Omental fat pad (tissue), 4 donors: ENCODE results near the gene MYOM1. TPM values are rescaled to one million over a fixed set of nuclear protein-coding genes. Genes with fewer than 3 reads are reported as not detected.

Experiments
- ATAC-seq: fragments of 150-250 bp; one replicate; pipeline ENCODE4 v1.9.1; 2016; ENCODE audit warnings: mild to moderate bottlenecking, moderate library complexity; ENCODE audit not compliant: low FRiP score
- DNase-seq: peaks from one replicate; pipeline ENCODE4 v3.0.0-alpha.2; 2019; ENCODE audit warnings: low spot score
- total RNA-seq, 4 donors: library from RNA; depleted of rRNA; stranded (reverse); fragments of >200 nt; gene quantifications; one replicate each; pipeline ENCODE4 v1.1.0, GENCODE V29; 2016
- TF ChIP-seq, protein P1 (sequence below), 3 donors: fragments of 450-650 bp; IDR thresholded peaks; one replicate each; pipeline ENCODE4 v1.5.1; 2016 to 2017; ENCODE audit warnings: antibody characterized with exemption in 3 of 3, mild to moderate bottlenecking in 3 of 3, moderate library complexity in 2 of 3

MYOM1 gene
- total RNA-seq, 4 donors from 2014 or later, result 2.6 to 8.5 (median 2.9) TPM

GRCh38 chr18:3119401-3120341 lies 100.1 kb downstream of the MYOM1 start:
- TF ChIP-seq, protein P1, sequence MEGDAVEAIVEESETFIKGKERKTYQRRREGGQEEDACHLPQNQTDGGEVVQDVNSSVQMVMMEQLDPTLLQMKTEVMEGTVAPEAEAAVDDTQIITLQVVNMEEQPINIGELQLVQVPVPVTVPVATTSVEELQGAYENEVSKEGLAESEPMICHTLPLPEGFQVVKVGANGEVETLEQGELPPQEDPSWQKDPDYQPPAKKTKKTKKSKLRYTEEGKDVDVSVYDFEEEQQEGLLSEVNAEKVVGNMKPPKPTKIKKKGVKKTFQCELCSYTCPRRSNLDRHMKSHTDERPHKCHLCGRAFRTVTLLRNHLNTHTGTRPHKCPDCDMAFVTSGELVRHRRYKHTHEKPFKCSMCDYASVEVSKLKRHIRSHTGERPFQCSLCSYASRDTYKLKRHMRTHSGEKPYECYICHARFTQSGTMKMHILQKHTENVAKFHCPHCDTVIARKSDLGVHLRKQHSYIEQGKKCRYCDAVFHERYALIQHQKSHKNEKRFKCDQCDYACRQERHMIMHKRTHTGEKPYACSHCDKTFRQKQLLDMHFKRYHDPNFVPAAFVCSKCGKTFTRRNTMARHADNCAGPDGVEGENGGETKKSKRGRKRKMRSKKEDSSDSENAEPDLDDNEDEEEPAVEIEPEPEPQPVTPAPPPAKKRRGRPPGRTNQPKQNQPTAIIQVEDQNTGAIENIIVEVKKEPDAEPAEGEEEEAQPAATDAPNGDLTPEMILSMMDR (IDR thresholded peaks at IDR 0.05), result no peak
- ATAC-seq (no peak), DNase-seq (no peak)

DNA sequence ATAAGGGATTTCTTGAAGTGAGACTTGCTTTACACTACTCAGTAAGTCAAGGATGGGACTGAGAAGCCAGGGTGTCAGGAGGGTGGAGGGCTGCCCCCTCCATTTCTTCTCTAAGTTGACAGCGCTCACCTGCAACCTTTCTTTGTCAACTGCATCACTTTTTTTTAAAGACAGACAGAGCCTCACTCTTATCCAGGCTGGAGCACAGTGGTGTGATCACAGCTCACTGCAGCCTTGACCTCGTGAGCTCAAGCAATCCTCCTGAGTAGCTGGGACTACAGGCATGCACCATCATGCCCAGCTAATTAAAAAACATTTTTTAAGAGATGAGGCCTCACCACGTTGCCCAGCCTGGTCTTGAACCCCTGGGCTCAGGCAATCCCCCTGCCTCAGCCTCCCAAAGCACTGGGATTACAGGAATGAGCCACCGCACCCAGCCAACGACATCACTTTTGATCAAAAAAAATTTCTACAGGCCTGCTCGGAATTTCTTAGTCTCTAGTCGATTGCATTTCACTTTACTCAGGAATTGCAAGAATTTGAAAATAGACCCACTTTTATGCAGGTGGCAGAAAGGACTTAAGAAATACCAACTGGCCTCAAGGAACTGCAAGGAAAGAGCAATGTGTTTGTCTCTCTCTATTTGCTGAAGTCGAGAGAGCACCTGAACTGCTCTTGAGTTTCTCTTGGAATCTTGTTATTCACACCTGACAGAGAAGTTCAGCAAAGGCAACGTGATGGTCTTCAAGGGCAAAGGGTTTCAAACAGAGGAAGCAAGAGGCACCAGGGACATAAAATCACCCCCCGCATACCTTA lies 101.4 kb downstream of the MYOM1 start:
- ATAC-seq (no peak), DNase-seq (no peak)
- TF ChIP-seq, protein P1 (IDR thresholded peaks at IDR 0.05), result no peak

DNA sequence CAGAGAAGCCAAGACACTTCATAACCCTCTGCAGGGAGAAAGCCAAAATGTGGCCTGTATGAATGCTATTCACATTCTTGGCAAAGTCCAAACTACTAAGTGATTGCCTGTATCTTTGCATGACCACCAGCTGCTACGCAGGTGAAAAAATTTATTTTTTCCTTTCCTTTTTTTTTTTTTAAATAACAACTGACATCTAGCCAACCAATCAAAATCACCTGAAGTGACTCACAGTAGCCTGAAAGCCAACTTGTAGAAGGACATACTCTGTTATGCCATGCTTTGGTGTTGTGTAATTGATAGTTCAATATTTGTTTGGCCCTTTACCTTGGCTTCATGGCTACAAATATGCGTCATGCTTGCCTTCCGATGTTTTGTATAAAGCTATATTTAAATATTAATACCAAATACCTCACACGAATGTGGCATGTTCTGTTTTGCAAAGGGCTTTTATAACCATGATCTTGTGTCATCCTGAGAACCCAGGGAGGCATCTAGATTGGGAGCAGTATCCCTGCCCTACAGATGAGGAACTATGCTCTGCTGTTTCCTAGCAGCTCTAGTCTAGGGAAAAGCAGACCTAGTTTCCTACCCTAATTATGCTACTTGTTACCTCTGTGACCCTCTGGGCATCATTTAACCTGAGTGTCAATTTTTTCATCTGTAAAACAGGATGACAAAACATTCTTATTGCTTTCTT lies 102.1 kb downstream of the MYOM1 start:
- TF ChIP-seq, protein P1 (IDR thresholded peaks at IDR 0.05), result no peak
- DNase-seq, result no peak
- no peak for ATAC-seq

DNA sequence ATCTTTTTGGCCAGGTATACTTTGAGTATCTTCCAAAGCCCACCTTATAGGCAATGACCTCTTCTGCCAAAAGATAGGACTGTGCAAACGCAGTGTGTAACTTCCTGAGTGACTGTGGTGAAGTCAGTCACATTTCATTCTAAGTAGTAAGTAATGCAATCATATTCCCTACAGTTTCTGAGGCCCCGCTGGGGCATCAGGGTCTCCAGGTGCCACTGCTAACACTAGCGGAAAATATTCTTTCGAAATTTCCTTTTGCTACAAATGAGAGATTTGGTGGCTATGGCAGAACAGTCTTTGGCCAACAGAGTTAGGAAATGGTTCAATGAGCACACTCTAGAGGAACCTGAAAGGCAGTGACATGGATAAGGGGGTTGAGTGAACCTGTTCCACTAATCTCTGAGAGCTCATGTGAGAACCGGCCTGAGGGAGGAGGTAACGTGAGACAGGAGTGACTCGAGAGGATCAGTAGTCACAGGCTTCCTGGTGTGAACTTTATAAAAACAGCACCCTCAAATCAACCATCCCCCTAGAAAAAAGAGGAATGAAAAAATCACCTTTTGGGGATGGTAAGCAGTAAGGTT lies 104.2 kb downstream of the MYOM1 start:
- no peak for ATAC-seq
- no peak for DNase-seq
- TF ChIP-seq, protein P1 (IDR thresholded peaks at IDR 0.05), result no peak

- ATAC-seq, result no peak
Observed at GRCh38 chr18:3114451-3114850, 105.3 kb downstream of the MYOM1 start.

GRCh38 chr18:3114026-3114425 lies 105.7 kb downstream of the MYOM1 start:
- ATAC-seq (no peak), DNase-seq (no peak)
- TF ChIP-seq, protein P1 (IDR thresholded peaks at IDR 0.05), result no peak

More at GRCh38 chr18:3114451-3114850, 105.3 kb downstream of the MYOM1 start:
- TF ChIP-seq, protein P1 (IDR thresholded peaks at IDR 0.05), result no peak
- no peak for DNase-seq
